Left colon (tissue), 2 donors: ENCODE data around the gene ERCC1. TPM values are rescaled to one million over a fixed set of nuclear protein-coding genes. Genes with fewer than 3 reads are reported as not detected.

Experiments used
- ATAC-seq: fragments of 200-7000 bp; cut with Tn5 transposase; one replicate; pipeline ENCODE4 v1.9.1; 2020; ENCODE audit warnings: mild to moderate bottlenecking, moderate library complexity
- DNase-seq, 2 donors: peaks; one replicate each; pipeline ENCODE4 v3.0.0-alpha.2; 2020
- intact Hi-C, 2 donors: fragments of 100-400 bp; cut with DNase I in 1 of 2; cut with micrococcal nuclease in 1 of 2; formaldehyde crosslinking; loops; one replicate each; pipeline versions ENCODE4 v1.11.2 to v1.14.0; 2022; cut with DNase I, micrococcal nuclease
- total RNA-seq, 2 donors: library from RNA; stranded (reverse); fragmentation: NEBNext Ultra II Directional; extraction: Animal tissue kit (Norgen Biotek cat#: 25700); gene quantifications; one replicate each; pipeline ENCODE4 v1.2.1, GENCODE V29; 2021
- donor health status: DM: no; HTN: no; CAD: no.
- donor health status: DM: yes; HTN: yes; CAD: no.

Gene ERCC1
- total RNA-seq, 2 donors from 2014 or later: 37.1 to 43.6 TPM

- intact Hi-C loops: no loop called here
- ATAC-seq (no peak), DNase-seq (no peak)
Measured at GRCh38 chr19:45460807-45461347, 37.2 kb upstream of the ERCC1 start.

GRCh38 chr19:45457776-45458175 lies 34.1 kb upstream of the ERCC1 start:
- no peak for ATAC-seq
- intact Hi-C loops: no loop called here
- no peak for DNase-seq

- DNase-seq (no peak), ATAC-seq (no peak)
- intact Hi-C loops: no loop called here
Measured at GRCh38 chr19:45456500-45456815, 32.7 kb upstream of the ERCC1 start.

GRCh38 chr19:45455707-45456499 lies 32.2 kb upstream of the ERCC1 start:
- peak; percentile 86 to 97 for DNase-seq
- ATAC-seq: peak; percentile 90
- intact Hi-C loops: no loop called here

GRCh38 chr19:45451850-45452387 lies 28.2 kb upstream of the ERCC1 start:
- ATAC-seq (no peak), DNase-seq (no peak)
- intact Hi-C loops: no loop called here

GRCh38 chr19:45451131-45451849 lies 27.6 kb upstream of the ERCC1 start:
- DNase-seq: peak; percentile 54 to 57
- intact Hi-C loops: no loop called here
- no peak for ATAC-seq

- intact Hi-C loops: no loop called here
- ATAC-seq (peak; percentile 4), DNase-seq (no peak)
Measured at GRCh38 chr19:45450012-45450333, 26.3 kb upstream of the ERCC1 start.

GRCh38 chr19:45448887-45449299 lies 25.2 kb upstream of the ERCC1 start:
- DNase-seq: peak; percentile 45 to 78
- peak; percentile 36 for ATAC-seq
- intact Hi-C loops: no loop called here

GRCh38 chr19:45448425-45448756 lies 24.7 kb upstream of the ERCC1 start:
- DNase-seq (no peak), ATAC-seq (no peak)
- intact Hi-C loops: no loop called here

- intact Hi-C loops: no loop called here
- ATAC-seq (no peak), DNase-seq (no peak)
Measured at GRCh38 chr19:45446944-45447343, 23.2 kb upstream of the ERCC1 start.

- intact Hi-C loops: no loop called here
- DNase-seq (no peak), ATAC-seq (no peak)
Measured at GRCh38 chr19:45446295-45446694, 22.6 kb upstream of the ERCC1 start.

- ATAC-seq: no peak
- intact Hi-C loops: no loop called here
- no peak for DNase-seq
Measured at GRCh38 chr19:45445139-45445538, 21.4 kb upstream of the ERCC1 start.

GRCh38 chr19:45444318-45445041 lies 20.8 kb upstream of the ERCC1 start:
- ATAC-seq: peak; percentile 60
- peak; percentile 94 to 97 for DNase-seq
- intact Hi-C loops: no loop called here

GRCh38 chr19:45443462-45444317 lies 20.0 kb upstream of the ERCC1 start:
- ATAC-seq (peak; percentile 81), DNase-seq (peak; percentile 96 to 97)
- intact Hi-C loops: no loop called here

- intact Hi-C loops: no loop called here
- ATAC-seq (no peak), DNase-seq (peak; percentile 58 to 64)
Measured at GRCh38 chr19:45442778-45443461, 19.2 kb upstream of the ERCC1 start.

- DNase-seq (no peak), ATAC-seq (no peak)
- intact Hi-C loops: no loop called here
Measured at GRCh38 chr19:45442408-45442777, 18.7 kb upstream of the ERCC1 start.

- ATAC-seq: no peak
- intact Hi-C loops: no loop called here
- DNase-seq: no peak
Measured at GRCh38 chr19:45440873-45441654, 17.3 kb upstream of the ERCC1 start.

- DNase-seq (no peak), ATAC-seq (no peak)
- intact Hi-C loops: no loop called here
Measured at GRCh38 chr19:45440259-45440638, 16.5 kb upstream of the ERCC1 start.
